NCI-H1417 (cell line): ENCODE measurements around the gene SLC23A2.
"Not testable (repeated sequence)": the region's sequence is repeated elsewhere in the genome, so short reads cannot be mapped to it uniquely, and the experiment has no call there.

ENCODE experiments used
- DNase-seq, 3 experiments: peaks; one replicate each; lab custom pipeline; 2025; lab: John Stamatoyannopoulos, UW

Gene SLC23A2

DNA sequence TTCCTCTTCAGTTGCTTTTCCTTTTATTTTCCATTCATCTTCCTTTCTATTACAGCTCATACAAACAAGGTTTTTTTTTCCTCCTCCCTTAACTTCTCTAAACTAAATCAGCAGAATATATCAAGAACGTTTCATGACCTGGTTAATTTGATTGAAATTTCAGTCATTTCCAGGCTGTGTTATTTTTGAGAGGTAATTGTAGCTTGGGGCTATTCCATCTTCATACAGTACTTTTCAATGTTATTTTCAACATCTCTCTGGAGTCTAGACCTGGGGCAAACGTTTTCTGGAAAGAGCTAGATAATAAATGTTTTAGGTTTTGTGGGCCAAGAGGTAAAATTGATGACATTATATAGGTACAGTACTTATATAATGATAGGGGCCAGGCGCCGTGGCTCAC, 4.0 kb upstream of the SLC23A2 start:
- no peak for DNase-seq

DNA sequence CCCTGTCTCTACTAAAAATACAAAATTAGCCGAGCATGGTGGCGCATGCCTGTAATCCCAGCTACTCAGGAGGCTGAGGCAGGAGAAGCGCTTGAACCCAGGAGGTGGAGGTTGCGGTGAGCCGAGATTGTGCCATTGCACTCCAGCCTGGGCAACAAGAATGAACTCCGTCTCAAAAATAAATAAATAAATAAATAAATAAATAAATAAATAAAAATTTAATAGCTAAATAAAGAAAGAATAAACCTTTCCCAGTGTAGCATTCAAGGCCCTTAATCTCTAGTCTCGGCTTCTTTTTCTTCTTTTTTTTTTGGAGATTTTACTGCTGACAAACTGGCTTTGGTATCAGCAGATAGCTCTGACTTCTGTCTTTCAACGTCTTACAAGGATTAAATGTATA, 3.5 kb upstream of the SLC23A2 start:
- not testable (repeated sequence) for DNase-seq

DNA sequence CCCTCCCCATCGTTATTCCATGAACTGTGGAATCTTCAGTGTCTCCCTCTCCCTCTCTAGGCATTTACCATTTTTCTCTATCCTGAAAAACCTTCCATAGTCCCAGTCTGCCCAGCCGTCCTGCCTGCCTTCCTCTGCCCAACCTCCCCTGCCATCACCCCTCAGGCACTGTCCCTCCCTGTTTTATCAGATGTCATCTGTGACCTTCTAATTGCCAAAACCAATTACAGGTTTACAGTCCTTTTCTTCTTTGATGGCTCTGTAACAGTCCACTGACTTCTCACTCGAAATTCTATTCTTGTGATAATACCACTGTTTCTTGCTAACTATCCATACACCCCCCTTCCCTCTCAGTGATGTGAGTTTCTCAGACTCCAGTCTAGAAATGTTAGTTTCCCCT, 2.3 kb upstream of the SLC23A2 start:
- no peak for DNase-seq

DNA sequence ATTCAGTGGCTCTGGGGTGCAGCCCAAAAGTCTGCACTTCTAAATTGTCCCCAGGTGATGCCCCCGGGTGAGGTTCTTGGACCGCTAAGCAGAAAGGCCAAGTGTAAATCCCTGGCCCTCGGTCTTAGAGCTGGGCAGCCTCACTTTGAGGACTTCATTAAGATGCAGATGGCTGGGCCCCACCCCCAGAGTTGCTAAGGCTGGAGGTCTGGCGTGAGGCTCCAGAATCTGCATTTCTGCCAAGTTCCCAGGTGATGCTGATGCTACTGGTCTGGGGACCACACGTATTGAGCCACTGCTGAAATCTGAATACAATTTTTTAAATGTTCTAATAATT, 735 bp upstream of the SLC23A2 start:
- peak in 1 of 3 experiments; percentile 55 for DNase-seq

DNA sequence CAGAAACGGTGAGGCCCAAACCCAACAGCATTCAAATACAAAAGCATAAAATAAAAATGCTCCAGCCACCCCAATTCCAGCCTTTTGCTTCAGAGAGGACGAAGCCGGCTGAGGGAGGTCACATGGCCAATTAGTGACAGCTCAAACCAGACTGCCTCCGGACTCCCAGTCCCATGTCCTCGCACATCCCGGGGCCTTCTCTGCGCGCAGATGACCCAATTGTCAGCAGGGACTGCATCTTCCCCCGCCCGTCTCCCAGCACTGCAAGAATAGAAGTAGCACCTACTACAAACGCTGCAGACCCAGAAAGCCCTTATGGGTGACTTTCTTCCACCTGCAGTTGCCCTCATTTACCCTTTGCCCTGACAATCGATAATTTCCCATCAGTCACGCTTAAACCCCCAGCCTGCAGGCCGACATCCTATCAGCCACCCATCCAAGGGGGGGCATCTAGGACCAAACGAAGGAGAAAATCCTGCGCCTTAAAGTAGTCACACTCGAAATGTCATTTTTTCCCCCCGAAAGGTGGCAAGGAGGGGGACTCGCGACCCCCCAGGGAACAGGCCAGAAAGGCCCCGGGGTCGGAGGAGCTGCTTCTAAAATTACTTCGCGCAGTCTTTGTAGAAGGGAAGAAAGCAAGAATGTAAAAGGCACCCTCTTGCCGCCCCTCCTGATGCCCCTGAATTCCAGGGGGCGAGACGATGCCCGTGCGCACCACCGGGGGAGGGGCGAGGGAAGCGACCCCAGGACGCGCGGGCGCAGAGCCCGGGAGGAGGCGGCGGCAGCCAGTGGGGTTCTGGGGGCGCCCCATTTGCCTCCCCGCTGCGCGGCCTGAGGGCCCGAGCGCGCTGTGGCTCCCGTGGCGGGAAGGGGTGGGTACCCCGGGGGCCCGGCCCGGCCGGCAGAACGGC, 792 bp downstream of the SLC23A2 start:
- peak; percentile 53 to 79 (median 59) for DNase-seq

DNA sequence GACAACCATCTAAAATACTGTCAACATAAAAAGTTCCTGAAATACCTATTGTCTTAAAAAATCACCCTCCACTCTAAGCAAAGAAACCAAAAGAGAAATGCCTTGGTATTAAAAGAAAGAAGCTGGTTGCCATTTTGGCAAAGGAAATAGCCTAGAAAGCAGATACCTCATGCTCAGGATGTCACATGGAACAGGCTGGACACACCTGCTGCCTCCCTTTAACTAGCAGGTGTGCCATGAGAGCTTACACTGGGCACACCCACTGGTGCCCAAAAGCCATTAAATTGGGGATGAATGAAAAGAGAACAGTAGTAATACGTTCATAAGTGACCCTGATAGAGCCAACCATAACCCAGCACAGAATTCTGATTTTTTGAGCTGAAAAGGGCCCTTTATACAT, 1.5 kb downstream of the SLC23A2 start:
- peak; percentile 68 to 86 (median 73) for DNase-seq

DNA sequence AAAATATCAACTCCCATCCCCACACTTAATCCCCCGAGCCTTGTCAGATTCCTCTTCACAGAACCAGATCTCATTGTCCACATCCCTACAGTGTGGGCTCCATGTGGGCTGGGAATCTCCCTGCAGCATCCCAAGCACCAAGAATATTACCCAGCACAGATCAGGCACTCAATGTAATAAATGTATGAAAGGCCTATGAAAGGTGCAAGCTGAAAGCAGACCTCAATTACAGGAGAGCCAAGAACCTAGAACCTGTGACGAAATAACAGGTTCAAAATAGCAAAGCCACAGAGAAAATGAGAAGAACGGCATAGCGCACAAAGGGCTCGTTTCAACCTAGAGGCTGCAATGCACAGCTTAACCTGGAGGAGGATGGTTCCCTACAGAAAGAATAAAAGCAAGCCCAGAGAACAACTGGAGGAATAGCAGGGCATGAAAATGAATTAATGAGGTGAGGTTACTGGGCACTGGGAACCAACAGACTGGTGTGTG, 3.1 kb downstream of the SLC23A2 start:
- DNase-seq, result no peak

DNA sequence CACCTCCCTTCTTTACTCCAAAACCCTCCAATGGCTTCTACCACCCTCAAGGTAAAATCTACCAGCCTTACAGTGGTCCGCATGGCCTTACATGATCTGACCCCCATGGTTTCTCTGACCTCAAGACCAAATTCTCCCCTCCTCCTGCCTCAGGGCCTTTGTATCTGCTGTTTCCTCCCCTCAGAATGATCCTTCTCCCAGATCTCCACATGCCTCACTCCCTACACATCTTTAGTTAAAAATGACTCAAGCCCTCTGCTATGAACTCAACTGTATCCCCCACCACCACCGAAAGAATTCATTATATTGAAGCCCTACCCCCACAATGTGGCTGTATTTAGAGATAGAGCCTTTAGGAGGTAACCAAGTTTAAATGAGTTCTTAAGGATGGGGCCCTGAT, 4.1 kb downstream of the SLC23A2 start:
- DNase-seq, result no peak

DNA sequence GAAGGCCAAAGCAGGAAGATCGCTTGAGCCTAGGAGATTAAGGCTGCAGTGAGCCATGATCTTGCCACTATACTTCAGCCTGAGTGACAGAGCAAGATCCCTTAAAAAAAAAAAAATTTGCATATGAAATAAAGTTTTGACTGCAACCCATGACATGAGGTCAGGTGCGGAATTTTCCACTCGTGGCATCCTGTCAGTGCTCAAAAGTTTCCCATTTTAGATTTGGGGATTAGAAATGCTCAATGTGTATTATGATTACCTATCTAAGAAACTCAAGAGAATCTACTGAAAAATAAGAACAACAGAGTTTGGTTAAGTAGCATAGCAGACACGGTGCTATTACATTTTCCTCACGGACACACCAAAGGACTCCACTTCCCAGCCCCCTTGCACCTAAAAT, 11.7 kb downstream of the SLC23A2 start:
- no peak for DNase-seq

DNA sequence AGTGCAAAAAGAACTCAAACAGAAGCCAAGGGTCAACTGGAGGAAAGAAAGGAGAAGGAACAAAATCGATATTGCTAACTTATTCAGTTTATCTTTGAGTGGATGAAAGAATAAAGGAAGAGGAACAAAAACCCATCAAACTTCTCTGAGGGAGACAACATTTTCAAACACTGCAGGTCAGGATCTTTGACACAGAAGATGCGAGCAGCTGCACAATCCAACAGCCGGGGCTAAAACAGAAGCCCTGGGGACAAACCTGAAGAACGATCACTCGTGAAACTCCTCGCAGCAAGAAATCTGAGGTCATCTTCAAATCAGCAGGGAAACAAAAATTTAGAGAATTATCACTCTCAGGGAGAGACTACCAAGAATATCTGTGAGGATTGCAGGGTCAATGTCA, 14.2 kb downstream of the SLC23A2 start:
- DNase-seq, result no peak

DNA sequence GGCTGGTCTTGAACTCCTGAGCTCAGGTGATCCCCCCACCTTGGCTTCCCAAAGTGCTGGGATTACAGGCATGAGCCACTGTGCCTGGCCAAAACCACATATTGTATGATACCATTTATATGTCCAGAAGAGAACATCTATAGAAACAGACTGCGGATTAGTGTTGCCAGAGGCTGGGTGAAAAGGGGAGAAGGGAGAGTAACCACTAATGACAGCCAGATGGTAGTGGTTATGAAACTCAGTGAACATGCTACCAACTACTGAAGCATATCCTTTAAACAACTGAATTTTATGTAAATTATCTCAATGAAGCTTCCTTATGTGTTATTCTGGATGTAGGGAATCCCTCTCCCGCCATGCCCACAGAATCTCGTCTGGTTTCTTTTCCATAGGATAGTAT, 15.7 kb downstream of the SLC23A2 start:
- no peak for DNase-seq

DNA sequence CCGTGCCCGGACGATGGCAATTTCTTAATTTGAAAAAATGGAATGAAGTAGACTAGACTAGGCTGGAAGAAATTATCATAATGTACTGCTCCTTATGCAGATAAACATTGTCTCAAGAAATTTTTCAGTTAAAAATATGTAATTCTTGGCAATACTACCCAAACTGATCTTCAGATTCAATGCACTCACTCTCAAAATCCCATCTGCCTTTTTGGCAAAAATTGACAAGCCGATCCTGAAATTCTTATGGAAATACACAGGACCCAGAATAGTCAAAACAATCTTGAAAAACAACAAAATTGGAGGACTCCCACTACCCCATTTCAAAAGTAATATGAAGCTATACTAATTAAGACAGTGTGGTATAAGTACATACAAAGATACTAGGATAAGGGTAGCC, 19.0 kb downstream of the SLC23A2 start:
- DNase-seq, result no peak

DNA sequence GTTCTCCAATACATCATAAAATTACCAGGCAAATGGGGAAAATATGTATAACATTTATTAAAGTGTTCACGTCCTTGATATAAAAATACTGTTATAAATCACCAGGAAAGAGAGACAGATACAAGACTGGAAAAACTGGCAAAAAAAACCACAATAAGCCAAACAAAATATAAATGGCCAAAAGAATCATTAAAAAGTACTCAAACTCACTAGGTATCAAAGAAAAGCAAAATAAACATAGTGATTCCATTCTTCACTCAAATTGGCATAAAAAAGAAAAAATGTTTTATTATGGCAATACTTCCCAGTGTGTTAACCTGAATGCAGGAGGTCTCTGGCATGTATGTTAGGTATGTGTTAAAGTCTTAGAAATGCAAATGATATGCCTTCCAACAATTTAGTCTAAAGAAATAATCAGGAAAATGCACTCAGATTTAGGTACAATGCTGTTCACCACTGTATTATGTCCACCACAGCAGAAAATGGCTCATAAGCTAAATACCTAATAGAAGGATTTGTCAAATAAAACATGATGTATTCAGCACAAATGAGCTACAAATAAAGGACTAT, 21.4 kb downstream of the SLC23A2 start:
- DNase-seq, result no peak

DNA sequence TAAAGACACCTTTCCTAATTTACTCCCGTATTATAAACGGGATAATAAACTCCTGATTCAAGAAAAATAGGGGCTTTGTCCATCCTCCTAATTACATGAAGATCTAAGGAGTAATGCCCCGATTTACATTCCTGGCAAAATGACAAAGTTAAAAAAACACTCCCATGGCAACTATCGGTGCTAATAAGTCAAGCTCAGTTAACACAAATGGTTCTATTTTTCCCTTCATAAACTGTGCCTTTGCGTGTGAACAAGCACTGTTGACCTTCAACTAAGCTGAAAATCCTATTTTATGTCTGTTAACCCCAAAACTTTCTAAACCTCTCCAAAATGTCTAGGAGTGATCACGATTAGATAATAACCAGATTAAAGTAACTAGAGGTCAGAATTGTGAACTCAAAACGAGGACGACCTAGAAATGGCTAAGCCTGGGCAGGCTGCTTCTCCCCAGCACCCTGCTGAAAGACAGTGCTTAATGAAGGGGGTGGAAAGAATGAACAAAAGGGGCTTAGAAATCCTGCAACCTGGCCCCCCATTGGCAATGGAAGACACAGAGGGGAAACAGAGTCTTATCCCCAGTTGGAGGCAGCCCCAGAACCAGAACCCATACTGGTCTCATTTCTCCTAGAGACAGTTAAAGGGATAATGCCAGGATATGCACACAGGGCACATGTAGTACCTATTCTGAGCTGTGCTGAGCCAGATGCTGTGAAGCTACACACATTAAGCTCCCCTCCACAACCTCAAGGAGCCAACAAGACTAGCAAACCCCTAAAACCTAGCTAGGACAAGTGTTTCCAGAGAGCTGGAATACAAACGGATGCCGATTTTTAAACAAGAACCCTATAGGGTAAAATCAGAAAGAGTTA, 23.0 kb downstream of the SLC23A2 start:
- no peak for DNase-seq

DNA sequence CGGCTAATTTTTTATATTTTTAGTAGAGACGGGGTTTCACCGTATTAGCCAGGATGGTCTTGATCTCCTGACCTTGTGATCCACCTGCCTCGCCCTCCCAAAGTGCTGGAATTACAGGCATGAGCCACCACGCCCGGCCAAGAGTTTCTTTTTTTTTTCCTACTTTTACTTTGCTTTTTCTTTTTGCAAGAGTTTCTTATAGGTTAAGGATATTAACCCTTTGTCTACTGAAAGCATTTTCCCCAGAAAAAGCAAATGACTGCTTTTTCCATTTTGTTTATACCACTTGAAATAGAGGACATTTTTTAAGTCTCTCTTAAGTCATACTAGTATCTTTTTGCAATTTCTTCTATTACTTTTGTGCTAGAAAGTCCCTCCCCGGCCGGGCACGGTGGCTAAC, 25.3 kb downstream of the SLC23A2 start:
- not testable (repeated sequence) for DNase-seq

DNA sequence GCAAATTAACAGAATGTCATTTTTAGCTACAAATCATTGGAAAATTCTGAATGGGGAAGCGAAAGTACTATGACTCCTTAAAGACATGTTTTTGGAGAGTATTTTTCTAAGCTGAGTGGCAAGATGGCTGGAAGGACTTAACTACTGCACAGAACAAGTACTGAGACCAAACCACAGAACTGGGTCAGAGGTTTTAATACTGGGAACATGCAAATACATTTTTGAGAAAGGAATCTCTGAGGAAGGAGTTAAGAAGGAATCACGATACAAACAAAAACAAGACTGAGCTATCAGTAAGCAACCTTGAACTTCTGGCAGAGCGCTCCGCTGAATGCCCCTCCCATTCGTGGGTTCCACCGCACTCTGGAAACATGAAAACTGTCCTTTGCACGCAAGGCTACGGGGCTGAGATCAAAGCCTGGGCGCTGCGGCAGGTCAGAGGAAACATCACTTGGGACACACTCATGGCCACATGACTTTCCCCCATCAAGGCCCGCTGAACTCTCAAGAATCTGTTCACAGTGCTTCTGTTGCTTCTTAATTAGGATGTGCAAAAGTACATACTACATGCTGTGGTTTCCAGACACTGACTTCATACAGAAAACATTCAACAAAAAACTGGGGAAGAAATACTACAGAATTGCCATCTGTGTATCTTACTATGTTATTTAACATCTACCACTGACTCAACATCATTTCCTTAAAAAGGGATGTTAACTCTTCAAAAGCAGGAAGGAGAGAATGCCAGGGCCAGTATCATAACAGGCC, 27.8 kb downstream of the SLC23A2 start:
- peak in 1 of 3 experiments; percentile 42 for DNase-seq

DNA sequence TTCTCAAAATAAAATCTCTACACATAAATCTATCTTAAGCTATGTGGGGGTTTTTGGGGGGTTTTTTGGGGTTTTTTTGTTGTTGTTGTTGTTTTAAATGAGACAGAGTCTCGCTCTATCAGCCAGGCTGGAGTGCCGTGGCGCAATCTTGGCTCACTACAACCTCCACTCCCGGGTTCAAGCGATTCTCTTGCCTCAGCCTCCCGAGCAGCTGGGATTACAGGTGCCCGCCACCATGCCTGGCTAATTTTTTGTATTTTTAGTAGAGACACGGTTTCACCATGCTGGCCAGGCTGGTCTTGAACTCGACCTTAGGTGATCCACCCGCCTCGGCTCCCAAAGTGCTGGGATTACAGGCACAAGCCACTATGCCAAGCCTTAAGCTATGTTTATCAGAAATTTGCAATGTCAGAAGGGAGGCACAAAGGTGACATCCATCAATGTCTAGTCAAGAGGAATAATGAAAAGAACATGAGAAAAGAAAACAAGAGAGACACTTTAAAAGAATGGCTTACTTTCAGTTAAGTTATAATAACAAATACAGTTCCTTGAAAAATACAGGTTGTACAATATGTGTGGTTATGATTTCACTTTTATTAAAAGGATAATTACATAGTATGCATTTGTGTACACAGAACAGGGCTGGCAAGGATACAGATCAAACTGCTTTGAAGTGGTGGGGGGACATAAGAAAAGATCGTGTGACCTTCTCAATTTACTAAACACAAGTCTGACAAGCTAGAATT, 28.6 kb downstream of the SLC23A2 start:
- peak; percentile 8 to 98 (median 76) for DNase-seq

DNA sequence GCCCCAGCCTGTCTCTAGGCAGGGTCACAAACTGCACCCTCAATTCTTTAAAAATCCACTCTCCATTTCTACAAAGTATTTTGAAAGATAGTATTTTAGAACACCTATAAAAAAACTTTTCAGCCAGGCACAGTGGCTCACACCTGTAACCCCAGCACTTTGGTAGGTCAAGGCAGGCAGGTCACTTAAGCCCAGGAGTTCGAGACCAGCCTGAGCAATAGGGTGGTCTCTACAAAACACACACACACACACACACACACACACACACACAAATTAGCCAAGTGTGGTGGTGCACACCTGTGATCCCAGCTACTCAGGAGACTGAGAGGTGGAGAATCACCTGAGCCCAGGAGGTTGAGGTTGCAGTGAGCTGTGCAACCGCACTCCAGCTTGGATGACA, 30.2 kb downstream of the SLC23A2 start:
- no peak for DNase-seq

DNA sequence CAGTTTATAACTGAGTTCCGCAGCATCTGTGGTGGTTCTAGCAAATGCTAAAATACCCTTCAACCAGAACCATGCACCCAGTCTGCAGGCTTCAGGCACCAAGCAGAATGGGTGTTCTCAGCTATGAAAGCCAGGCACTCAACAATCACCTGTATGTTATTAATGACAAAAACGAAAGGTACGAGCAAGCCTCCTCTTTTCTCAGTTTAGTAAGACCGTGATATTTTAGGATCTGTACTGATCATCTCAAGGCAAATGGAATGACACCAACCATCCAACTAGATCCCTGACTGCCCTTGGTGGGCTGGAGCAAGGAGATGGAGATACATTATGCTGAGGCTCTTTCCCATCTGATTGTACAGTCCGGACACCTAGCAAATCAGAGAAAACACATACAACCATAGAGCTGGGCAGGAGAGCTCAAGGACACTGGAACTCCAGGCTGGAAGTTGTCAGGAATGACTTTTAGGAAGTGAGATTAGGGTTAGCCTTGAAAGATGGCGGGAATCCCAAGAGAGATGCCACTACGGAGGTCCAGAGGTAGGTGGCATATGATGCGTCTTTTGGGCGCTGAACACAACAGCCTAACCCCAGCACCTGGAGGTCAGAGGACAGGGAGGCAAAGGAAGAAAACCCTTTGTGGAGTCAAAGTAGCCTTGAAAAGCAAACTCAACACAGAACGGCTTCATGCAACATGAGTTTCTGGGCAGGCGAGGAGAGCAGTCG, 33.4 kb downstream of the SLC23A2 start:
- no peak for DNase-seq
